Limb (tissue), 2 donors: ENCODE measurements around the gene TREH.

Source experiments
- DNase-seq, 2 donors: peaks; one replicate each; pipeline ENCODE4 v3.0.0-alpha.2; 2016; ENCODE audit errors: extremely low spot score in 2 of 2

TREH gene

DNA sequence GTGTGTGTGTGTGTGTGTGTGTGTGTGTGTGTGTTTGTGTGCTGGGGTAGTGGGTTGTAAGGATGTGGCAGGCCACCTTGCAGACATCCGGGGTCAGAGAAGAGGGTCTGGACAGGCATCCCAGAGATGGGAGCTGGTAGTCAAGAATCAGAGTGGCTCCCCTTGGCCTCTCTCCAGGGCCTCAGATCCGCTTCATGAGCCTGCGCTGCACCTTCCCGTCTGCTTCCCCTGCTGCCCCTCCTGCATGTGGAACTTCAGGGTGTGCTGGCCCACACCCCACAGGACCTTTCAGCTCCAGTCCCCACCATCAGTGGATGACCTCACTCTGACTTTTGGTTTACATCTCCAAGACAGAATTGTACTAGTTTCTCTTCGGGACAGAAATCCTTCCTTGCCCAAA is 31.2 kb downstream of the TREH start:
- no peak for DNase-seq

- DNase-seq: no peak
Measured at GRCh38 chr11:118646393-118646792, 33.1 kb downstream of the TREH start.

GRCh38 chr11:118645066-118645715 is 34.3 kb downstream of the TREH start:
- no peak for DNase-seq

DNA sequence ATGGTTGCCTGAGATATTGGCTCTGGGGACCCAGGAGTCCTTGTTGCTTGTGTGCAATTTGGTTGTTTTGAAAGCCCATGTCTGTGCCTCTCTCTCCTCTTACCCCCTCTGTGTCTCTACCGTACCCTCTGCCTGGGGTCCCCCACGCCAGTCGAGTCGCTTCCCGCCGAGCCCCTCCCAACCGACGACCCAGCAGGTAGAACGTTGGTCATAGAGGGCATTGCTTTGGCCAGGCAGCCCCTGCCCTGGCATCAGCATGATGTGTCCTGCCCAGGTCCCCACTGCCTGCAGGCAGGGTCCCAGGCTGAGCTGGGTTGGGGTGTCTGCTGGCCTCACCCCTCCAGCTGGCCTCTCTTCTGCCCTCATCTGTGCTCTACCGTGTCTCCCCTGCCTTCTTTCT is 35.0 kb downstream of the TREH start:
- DNase-seq: no peak

DNA sequence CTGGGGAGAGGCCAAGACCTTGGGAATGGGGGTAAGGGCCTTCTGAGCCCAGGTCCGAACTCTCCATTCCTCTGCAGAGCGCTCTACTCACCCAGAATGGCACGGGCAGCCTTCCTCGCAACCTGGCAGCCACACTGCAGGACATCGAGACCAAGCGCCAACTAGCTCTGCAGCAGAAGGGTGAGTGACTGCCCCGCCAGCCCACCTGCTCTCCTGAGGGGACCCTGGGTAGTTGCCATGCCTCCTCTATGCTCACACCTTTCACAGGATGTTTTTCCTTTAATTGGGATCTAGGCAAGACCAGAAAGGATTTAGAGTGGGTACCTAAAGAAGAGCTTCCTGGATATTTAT is 35.5 kb downstream of the TREH start:
- no peak for DNase-seq

GRCh38 chr11:118643142-118643994 is 36.1 kb downstream of the TREH start:
- no peak for DNase-seq

- DNase-seq: no peak
Measured at GRCh38 chr11:118641397-118642019, 37.9 kb downstream of the TREH start.

GRCh38 chr11:118640332-118641154 is 38.9 kb downstream of the TREH start:
- DNase-seq: no peak

DNA sequence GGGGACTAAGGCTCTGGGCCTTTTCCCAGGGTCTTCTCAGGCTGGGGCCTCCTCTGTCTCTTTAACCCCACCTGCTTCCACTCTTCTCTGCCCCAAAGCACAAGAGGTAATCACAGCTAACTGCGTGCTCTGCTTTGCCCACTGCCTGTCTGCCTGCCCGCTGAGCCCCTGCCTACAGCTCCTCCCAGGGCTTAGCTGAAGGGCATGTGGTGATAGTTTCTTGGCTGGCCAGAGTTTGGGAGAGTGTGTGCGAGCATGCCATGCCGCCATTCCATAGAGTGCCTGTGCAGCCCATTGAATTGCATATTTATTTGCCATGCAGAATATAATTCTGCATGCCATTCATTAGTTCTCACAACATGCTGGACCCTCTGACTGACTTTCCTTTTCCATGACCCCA is 39.6 kb downstream of the TREH start:
- no peak for DNase-seq

DNA sequence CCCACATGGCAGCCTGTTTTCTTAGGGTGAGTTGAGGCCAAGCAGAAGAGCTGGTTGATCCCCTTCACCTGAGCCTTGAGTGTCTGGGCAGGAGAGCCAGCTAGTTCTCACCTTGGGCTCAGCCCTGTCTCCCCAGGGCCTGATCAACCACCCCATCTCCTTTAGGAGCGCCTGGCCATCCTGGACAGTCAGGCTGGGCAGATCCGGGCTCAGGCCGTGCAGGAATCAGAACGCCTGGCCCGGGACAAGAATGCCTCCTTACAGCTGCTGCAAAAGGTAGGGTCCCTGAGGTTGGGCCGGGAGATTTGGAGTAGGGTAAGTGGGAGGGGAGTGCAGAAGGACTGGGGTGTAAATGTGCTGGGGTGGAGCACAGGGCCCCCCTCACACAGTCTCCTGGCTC is 40.7 kb downstream of the TREH start:
- DNase-seq: no peak

DNA sequence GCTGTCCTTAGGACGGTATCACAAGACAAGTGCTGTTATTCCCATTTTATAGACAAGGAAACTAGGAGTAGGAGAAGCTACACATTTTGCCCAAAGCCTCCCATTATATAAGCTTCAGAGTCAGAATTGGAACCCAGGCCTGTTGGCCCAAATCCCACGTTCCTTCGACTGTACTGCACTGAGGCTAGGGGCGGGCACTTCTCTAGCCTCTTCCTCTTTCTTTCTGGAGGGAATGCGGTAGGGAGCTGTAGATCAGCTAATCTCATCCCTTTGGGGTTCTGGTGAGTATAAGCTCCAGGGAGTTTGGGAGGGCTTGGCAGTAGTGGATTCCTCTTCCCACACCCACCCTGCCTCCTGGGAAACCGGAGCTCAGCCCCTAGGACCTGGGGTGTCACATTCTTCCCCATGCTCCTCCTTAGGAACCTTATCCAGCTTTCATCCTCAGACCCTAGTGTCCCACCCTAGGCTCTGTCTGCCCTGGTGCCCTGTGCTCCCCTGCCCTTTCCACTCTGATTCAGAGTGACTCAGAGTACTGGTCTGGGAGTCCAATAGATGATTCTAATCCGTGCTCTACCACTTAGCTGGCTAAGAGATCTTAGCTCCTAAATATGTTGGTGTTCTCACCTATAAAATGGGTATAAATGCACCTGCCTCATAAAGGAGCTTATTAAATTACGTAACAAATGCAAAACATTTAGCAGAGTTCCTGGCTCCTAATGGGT is 42.7 kb downstream of the TREH start:
- no peak for DNase-seq

DNA sequence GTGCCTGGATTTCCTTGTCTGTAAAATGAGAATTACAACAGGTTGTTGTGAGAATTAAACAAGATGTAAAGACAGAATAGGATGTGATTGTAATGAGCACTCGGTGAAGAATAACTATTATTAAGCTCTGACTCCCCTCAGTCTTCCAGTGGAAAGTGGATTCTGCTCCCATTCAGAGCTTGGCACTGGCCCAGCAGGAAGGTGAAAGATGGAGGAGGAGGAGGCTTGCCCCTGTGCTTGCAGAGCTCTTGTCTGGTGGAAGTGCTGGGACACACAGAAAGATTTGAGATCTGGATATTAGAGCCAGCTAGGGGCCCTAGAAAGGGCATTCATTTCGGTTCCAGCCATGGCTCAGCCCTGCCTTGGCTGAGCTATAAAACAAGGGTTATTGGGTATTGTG is 43.8 kb downstream of the TREH start:
- DNase-seq: no peak

GRCh38 chr11:118635237-118635591 is 44.2 kb downstream of the TREH start:
- DNase-seq: no peak

DNA sequence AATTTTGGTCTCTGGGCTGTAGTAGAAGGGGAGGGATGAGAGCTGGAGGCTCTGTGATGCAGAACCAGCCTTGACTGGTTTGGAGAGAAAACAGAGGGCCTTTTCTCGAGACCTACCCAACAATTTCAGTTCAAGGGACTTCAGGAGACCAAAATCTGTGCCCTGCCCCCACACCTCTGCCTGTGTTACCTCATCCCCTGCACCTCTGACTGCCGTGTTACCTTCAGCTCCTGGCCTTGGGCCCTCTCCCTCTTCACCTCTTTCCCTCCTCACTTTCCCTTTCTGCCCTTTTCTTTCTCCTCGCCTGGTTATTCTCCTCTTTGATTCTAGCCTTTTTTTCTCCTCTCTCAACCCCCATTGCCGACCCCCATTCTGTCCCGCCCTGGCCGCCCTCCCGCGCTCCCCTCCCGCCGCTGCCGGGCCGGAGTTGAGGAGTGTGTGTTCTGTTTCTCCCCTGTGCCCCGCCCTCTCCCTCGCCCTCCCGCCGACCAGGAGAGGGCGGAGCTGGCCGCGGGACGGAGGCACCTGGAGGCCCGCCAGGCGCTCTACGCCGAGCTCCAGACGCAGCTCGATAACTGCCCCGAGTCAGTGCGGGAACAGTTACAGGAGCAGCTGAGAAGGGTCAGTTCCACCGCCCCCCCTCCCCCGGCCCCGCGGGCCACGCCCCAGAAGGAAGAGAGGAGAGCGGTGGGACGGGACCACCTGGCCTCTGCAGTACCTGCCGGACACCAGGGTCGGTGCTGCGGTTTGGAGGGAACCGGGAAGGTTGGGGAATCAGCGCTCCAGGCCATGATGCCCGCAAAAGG is 44.8 kb downstream of the TREH start:
- DNase-seq: peak in 1 of 2 donors; percentile 84

GRCh38 chr11:118633979-118634378 is 45.5 kb downstream of the TREH start:
- no peak for DNase-seq

DNA sequence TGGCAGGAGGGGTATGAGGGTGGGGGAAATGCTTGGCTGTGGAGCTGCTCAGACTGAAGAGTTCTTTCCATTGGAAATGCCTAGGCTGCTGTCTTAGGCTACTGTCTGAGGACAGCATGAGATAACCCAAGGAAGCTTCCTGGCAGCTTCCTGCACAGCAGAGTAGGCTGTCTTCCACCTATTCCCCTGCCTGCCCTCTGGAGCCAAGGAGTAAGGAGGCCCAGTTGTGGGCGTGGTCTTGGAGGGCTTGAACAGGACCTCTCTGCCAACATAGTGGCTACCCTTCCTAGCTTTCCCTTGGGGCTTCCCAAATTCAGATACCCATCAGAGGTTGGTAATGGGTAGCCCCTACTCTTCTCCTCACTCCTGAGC is 46.1 kb downstream of the TREH start:
- DNase-seq: no peak

DNA sequence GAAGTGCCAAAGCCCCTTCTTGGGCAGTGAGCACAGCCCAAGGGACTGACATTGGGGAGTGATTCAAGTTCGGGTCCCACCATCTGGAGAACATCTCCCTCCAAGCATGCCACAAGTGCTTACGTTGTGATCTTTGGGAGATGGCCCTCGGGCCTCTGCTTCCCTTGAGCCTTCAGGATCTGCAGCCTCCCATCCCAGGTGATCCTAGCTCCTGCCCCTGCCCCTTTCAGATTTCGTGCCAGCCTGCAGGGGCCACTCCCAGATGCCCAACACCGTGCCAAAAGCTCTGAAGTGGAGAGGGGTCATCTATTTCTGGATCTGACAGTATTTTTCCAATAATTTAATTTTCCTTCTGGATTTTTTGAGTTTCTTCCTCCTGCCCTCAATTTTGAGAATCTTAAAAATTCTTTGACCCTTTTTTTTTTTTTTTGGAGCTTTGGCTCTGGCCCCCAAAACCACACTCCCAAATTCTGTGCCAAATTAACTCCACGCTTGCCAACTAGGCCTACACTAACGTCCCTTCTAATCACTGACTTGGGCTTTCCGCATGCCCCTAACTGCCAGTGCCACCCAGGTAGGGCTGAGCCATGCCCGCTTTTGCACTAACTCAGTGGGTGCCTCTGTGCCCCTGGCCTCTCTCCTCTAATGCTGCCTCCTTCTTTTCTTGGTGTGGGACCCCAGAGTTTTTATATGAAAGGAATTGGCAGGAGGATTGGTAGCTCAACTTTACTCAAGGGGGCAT is 46.7 kb downstream of the TREH start:
- DNase-seq: no peak

GRCh38 chr11:118631142-118631909 is 48.1 kb downstream of the TREH start:
- no peak for DNase-seq
